Sigmoid colon (tissue), 3 donors: ENCODE results near the gene RGS11.

Source experiments
- CTCF ChIP-seq, 4 experiments: fragments of 450-650 bp in 3 of 4; fragments of 200-600 bp in 1 of 4; IDR thresholded peaks; one replicate each; pipeline ENCODE4 v1.5.1; 2016 to 2019; ENCODE audit warnings: antibody characterized with exemption in 4 of 4, mild to moderate bottlenecking in 3 of 4, moderate library complexity in 2 of 4
- POLR2A ChIP-seq, 2 donors: fragments of 450-650 bp; IDR thresholded peaks; one replicate each; pipeline ENCODE4 v1.6.1; 2016; ENCODE audit warnings: antibody characterized with exemption in 2 of 2, mild to moderate bottlenecking in 2 of 2, moderate library complexity in 2 of 2

- TF ChIP-seq CTCF (IDR thresholded peaks at IDR 0.05), result no peak
- TF ChIP-seq POLR2A (IDR thresholded peaks at IDR 0.05), result no peak
Observed at GRCh38 chr16:275786-276232, at the start of gene RGS11.
